ENCODE measurements around the gene RBM20. TPM values are rescaled to one million over a fixed set of nuclear protein-coding genes. Genes with fewer than 3 reads are reported as not detected.
A peak's percentile ranks its signal among the peaks of the same experiment; 100 is the strongest.

The RBM20 gene
- total and polyA plus RNA-seq, 10 of the 15 experiments (the other 5 are each of a cell fraction or from before 2014, with no cell fraction given), result 0.04 to 0.26 (median 0.15) TPM

DNA sequence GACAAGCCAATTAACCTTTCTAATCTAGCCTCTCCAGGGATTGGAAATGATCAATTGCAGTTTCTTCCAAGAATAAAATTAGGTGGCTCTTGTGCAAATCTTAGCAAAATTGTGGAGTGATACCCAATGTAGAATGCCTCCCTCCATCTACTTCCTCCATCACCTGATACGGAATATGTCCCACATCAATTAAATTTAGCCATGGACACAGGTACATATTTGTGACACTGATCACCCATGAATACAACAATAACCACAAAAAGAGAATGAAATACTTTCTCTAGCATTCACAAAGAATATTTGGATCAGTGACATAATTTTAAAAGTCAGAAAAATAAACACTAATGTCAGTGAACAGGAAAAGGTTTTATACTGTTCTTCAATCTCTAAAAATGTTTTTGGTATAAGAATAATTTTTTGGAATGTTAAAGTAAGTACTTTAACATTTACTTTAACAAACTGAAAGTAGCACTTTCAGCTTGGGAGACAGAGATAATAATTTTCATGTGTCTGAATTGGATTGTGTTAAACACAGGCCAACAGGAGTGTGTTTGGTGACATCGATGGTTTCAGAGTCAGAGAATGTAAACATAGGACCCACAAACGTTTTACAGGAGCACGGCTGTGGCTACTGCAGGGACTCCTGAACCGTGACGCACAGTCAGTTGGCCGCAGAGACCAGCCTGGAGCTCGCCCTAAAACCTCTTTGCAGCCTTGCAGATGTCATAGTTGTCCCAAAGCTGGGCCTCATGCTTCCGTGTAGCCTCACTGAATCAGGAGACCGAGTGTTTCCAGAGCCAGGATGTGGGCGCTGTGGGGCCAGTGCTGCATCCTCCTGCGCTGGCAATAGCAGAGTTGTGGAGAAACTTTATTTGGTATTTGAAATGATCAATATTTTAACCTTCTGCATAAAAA lies 7.2 kb downstream of the RBM20 start:
- H3K79me2 ChIP-seq (ENCODE audit: control insufficient read depth, insufficient read depth, low read length), result no peaks in the 10 kb centered on the region
- CTCF ChIA-PET, result interaction anchor here (0.6 kb wide), 1 partner anchor 491 kb away, joined by 3 read pairs; no protein-coding TSS in a partner anchor
- no peak for FAIRE-seq
- no peaks in the 10 kb centered on the region for H3K36me3 ChIP-seq (ENCODE audit: control insufficient read depth in 2 of 2, insufficient read depth in 2 of 2, low read length in 1 of 2)
- in situ Hi-C loops (cut with MboI), result no loop called here
- H3K4me1 ChIP-seq (ENCODE audit: control insufficient read depth, insufficient read depth, low read length), result peaks cover 11% of the 10 kb centered on the region
- intact Hi-C loops (cut with micrococcal nuclease; ENCODE audit: unreplicated experiment), result loop anchor here (10.0 kb wide), 1 partner anchor 64 kb away; no protein-coding TSS in a partner anchor
- WGBS (ENCODE audit: insufficient coverage, insufficient replicate concordance, low lambda C conversion rate, missing lambda C conversion rate), result 21% methylated on average over 12 of the region's 12 CpGs
- H4K20me1 ChIP-seq (ENCODE audit: control insufficient read depth, insufficient read depth), result no peaks in the 10 kb centered on the region
- peak overlapping the region; percentile 28 for H2AFZ ChIP-seq (ENCODE audit: control insufficient read depth, low read depth, low read length)
- H3K4me3 ChIP-seq, result no peak overlapping the region
- no peak overlapping the region for H3K27ac ChIP-seq (ENCODE audit: control insufficient read depth, insufficient read depth)
- peak; percentile 92 for ATAC-seq
- H3K27me3 ChIP-seq (replicated peaks in 1 of 2; ENCODE audit: control insufficient read depth in 2 of 2, insufficient read depth in 2 of 2, low read length in 1 of 2), result no peaks in the 10 kb centered on the region
- POLR2A ChIA-PET, result no interaction called here
- RAD21 ChIA-PET (ENCODE audit: unreplicated experiment), result interaction anchor here (1.0 to 1.2 kb wide), 2 partner anchors 36 to 39 kb away, joined by 3 to 5 read pairs; no protein-coding TSS in a partner anchor
- BruUV-seq (replicated peaks), result no TSS peak
- no peaks in the 10 kb centered on the region for H3K9me3 ChIP-seq (replicated peaks; ENCODE audit: control insufficient read depth, insufficient read depth, low read length)
- H3K9ac ChIP-seq (ENCODE audit: control insufficient read depth, insufficient read depth, low read length), result no peak overlapping the region
- SMC1A ChIA-PET (ENCODE audit: uncharacterized antibody, unreplicated experiment), result no interaction called here
- H3K4me2 ChIP-seq (ENCODE audit: control insufficient read depth, insufficient read depth), result peak overlapping the region; percentile 63; the same call in 1 of the 2 replicates
- no peak for DNase-seq (ENCODE audit: low read depth, low spot score)
- no peak for TF ChIP-seq EED (IDR thresholded peaks at IDR 0.05; ENCODE audit: low read depth)
- 0 out of 2 replicates have a peak, but pooled peaks have one; percentile 25 for TF ChIP-seq ATF7 (IDR thresholded peaks at IDR 0.05; ENCODE audit: low read depth)
- no peak for TF ChIP-seq CBX5 (IDR thresholded peaks at IDR 0.05; ENCODE audit: low read depth)
- no peak for TF ChIP-seq SPI1 (IDR thresholded peaks at IDR 0.05; ENCODE audit: borderline replicate concordance, insufficient read depth, low read depth, low read length)
- TF ChIP-seq, protein P1, sequence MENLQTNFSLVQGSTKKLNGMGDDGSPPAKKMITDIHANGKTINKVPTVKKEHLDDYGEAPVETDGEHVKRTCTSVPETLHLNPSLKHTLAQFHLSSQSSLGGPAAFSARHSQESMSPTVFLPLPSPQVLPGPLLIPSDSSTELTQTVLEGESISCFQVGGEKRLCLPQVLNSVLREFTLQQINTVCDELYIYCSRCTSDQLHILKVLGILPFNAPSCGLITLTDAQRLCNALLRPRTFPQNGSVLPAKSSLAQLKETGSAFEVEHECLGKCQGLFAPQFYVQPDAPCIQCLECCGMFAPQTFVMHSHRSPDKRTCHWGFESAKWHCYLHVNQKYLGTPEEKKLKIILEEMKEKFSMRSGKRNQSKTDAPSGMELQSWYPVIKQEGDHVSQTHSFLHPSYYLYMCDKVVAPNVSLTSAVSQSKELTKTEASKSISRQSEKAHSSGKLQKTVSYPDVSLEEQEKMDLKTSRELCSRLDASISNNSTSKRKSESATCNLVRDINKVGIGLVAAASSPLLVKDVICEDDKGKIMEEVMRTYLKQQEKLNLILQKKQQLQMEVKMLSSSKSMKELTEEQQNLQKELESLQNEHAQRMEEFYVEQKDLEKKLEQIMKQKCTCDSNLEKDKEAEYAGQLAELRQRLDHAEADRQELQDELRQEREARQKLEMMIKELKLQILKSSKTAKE (IDR thresholded peaks at IDR 0.05; ENCODE audit: low read depth, poor library complexity, severe bottlenecking), result no peak
- TF ChIP-seq, protein P2, sequence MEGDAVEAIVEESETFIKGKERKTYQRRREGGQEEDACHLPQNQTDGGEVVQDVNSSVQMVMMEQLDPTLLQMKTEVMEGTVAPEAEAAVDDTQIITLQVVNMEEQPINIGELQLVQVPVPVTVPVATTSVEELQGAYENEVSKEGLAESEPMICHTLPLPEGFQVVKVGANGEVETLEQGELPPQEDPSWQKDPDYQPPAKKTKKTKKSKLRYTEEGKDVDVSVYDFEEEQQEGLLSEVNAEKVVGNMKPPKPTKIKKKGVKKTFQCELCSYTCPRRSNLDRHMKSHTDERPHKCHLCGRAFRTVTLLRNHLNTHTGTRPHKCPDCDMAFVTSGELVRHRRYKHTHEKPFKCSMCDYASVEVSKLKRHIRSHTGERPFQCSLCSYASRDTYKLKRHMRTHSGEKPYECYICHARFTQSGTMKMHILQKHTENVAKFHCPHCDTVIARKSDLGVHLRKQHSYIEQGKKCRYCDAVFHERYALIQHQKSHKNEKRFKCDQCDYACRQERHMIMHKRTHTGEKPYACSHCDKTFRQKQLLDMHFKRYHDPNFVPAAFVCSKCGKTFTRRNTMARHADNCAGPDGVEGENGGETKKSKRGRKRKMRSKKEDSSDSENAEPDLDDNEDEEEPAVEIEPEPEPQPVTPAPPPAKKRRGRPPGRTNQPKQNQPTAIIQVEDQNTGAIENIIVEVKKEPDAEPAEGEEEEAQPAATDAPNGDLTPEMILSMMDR (IDR thresholded peaks at IDR 0.05 in 2 of 3, conservative IDR thresholded peaks at IDR 0.05 in 1 of 3; ENCODE audit: control insufficient read depth in 2 of 3, extremely low read depth in 1 of 3, insufficient read depth in 1 of 3, low read depth in 3 of 3, low read length in 3 of 3), result no peak
- TF ChIP-seq MTA2 (IDR thresholded peaks at IDR 0.05; ENCODE audit: low read depth), result peak; percentile 17; the same call in 1 of the 2 replicates
- TF ChIP-seq CHD2 (IDR thresholded peaks at IDR 0.05; ENCODE audit: borderline replicate concordance, low read depth, low read length), result no peak
- no peak for TF ChIP-seq GABPA (IDR thresholded peaks at IDR 0.05; ENCODE audit: low read depth)
- TF ChIP-seq EZH2 (IDR thresholded peaks at IDR 0.05; ENCODE audit: borderline replicate concordance, control insufficient read depth, low read depth, low read length), result no peak
- peak; percentile 17 to 27; a peak in 2 of 4 replicates for TF ChIP-seq IKZF2 (IDR thresholded peaks at IDR 0.05)
- no peak for TF ChIP-seq MXI1 (IDR thresholded peaks at IDR 0.05; ENCODE audit: low read depth, low read length)
- TF ChIP-seq SUPT20H (IDR thresholded peaks at IDR 0.05; ENCODE audit: borderline replicate concordance, control insufficient read depth, low read depth, low read length), result no peak
- no peak for TF ChIP-seq HDAC2 (IDR thresholded peaks at IDR 0.05)
- TF ChIP-seq BHLHE40 (IDR thresholded peaks at IDR 0.05; ENCODE audit: borderline replicate concordance in 1 of 2, low read depth in 2 of 2, low read length in 1 of 2), result peak in 1 of 2 experiments; percentile 36; a peak in 1 of 4 replicates
- TF ChIP-seq, protein P3, sequence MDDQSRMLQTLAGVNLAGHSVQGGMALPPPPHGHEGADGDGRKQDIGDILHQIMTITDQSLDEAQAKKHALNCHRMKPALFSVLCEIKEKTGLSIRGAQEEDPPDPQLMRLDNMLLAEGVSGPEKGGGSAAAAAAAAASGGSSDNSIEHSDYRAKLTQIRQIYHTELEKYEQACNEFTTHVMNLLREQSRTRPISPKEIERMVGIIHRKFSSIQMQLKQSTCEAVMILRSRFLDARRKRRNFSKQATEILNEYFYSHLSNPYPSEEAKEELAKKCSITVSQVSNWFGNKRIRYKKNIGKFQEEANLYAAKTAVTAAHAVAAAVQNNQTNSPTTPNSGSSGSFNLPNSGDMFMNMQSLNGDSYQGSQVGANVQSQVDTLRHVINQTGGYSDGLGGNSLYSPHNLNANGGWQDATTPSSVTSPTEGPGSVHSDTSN (IDR thresholded peaks at IDR 0.05; ENCODE audit: insufficient replicate concordance, low read depth, low read length), result no peak
- TF ChIP-seq POLR2AphosphoS5 (IDR thresholded peaks at IDR 0.05; ENCODE audit: low read length), result no peak

Data from GM12878 (cell line).